ENCODE measurements around the gene FAM83E. TPM values are rescaled to one million over a fixed set of nuclear protein-coding genes. Genes with fewer than 3 reads are reported as not detected.
A peak's percentile ranks its signal among the peaks of the same experiment; 100 is the strongest.

Gene FAM83E
- total and polyA plus RNA-seq, 2 of the 8 experiments (the other 6 are each of a cell fraction or from before 2014, with no cell fraction given): 1.8 to 5.3 TPM

- Histone ChIP-seq H3K4me3 (ENCODE audit: extremely low read depth in 1 of 4, insufficient read depth in 2 of 4, low read depth in 3 of 4, low read length in 4 of 4) (no peak overlapping the region), H4K5ac (ENCODE audit: insufficient read length, low read depth, low read length) (no peak overlapping the region), H3K27ac (ENCODE audit: low read depth, low read length) (no peak overlapping the region), H3K14ac (ENCODE audit: insufficient read length) (no peak overlapping the region), H3K23me2 (ENCODE audit: low read depth, low read length) (no peaks in the 10 kb centered on the region; the same call in 1 of the 2 replicates), H2BK12ac (ENCODE audit: low read depth, low read length) (no peak overlapping the region), H4K20me1 (replicated peaks in 1 of 2; ENCODE audit: control insufficient read depth in 1 of 2, insufficient read depth in 2 of 2, low read length in 2 of 2) (peaks cover 0 to 2% of the 10 kb centered on the region in 2 experiments), H4K91ac (replicated peaks; ENCODE audit: insufficient read length, low read length) (no peak overlapping the region), H3K4ac (replicated peaks; ENCODE audit: insufficient read length, low read depth, low read length) (no peak overlapping the region), H2BK5ac (ENCODE audit: low read depth, low read length) (no peak overlapping the region), H3K36me3 (ENCODE audit: control insufficient read depth in 2 of 4, insufficient read depth in 4 of 4, low read length in 3 of 4) (no peaks in the 10 kb centered on the region), H4K8ac (ENCODE audit: extremely low read depth, insufficient read depth, low read length) (no peak overlapping the region), H3K18ac (ENCODE audit: extremely low read depth, low read length) (no peak overlapping the region), H2BK15ac (ENCODE audit: low read length) (no peak overlapping the region), H2BK120ac (replicated peaks; ENCODE audit: low read depth, low read length) (no peak overlapping the region), H3K9me3 (ENCODE audit: insufficient read depth in 2 of 2, low read depth in 1 of 2, low read length in 1 of 2) (no peaks in the 10 kb centered on the region), H2AK5ac (ENCODE audit: low read depth, low read length) (no peak overlapping the region), H3K23ac (ENCODE audit: insufficient read length) (no peak overlapping the region), H2AFZ (ENCODE audit: low read length) (no peak overlapping the region), H3K79me2 (ENCODE audit: control insufficient read depth in 1 of 2, insufficient read depth in 2 of 2, low read length in 2 of 2) (no peaks in the 10 kb centered on the region), H3K27me3 (replicated peaks in 1 of 4; ENCODE audit: control insufficient read depth in 3 of 4, extremely low read depth in 1 of 4, insufficient read depth in 3 of 4, low read length in 3 of 4) (0 out of 7 replicates have a peak, but pooled peaks cover 0 to 3% (median 0%) of the 10 kb centered on the region in 4 experiments), H3K56ac (replicated peaks; ENCODE audit: insufficient read length, low read depth, low read length) (no peak overlapping the region), H3K9ac (replicated peaks in 1 of 4; ENCODE audit: extremely low read depth in 1 of 4, low read depth in 3 of 4, low read length in 3 of 4) (no peak overlapping the region), H3K79me1 (ENCODE audit: low read depth, low read length) (no peaks in the 10 kb centered on the region), H3K4me2 (ENCODE audit: insufficient read depth in 1 of 2, low read depth in 2 of 2, low read length in 2 of 2) (no peak overlapping the region), H3K4me1 (replicated peaks in 1 of 4; ENCODE audit: control insufficient read depth in 3 of 4, insufficient read depth in 4 of 4, low read length in 3 of 4) (no peaks in the 10 kb centered on the region), H2BK20ac (ENCODE audit: low read length) (no peak overlapping the region)
- CTCF ChIA-PET (ENCODE audit: partially characterized antibody): interaction anchor here (0.6 to 16.8 kb wide), 6 partner anchors 9 to 89 kb away, joined by 3 to 353 read pairs (median 12); partner anchors contain the start of gene SPACA4
- DNase-seq (ENCODE audit: low read depth in 1 of 2, low spot score in 2 of 2) (no peak), FAIRE-seq (no peak)
- POLR2A ChIA-PET (ENCODE audit: partially characterized antibody): interaction anchor here (1.5 to 16.9 kb wide), 4 partner anchors 10 to 114 kb away, joined by 4 to 175 read pairs (median 11); partner anchors contain the start of genes FAM83E, RPL18, SPACA4 and SPHK2
- 91% methylated on average over 6 of the region's 6 CpGs; no CpG with 5 or more reads in 1 of the 2 experiments for WGBS, 2 experiments (ENCODE audit: extremely low coverage in 1 of 2, insufficient coverage in 1 of 2, insufficient read length in 1 of 2, insufficient replicate concordance in 2 of 2, low coverage in 1 of 2, low lambda C conversion rate in 2 of 2, missing lambda C conversion rate in 1 of 2)
- TF ChIP-seq GTF2F1 (IDR thresholded peaks at IDR 0.05; ENCODE audit: borderline replicate concordance, low read depth, low read length): no peak
- TF ChIP-seq KDM1A (IDR thresholded peaks at IDR 0.05; ENCODE audit: borderline replicate concordance, low read length): peak; percentile 54
These were observed 19.0 kb downstream of the FAM83E start for GRCh38 chr19:48595833-48596232.
